HG03521 (cell line): Measurements from ENCODE around the gene GMCL2.

Source experiments
- ATAC-seq: cut with Tn5 transposase; IDR thresholded peaks from one replicate; pipeline ENCODE4 v1.9.1; 2021; ENCODE audit warnings: mild to moderate bottlenecking, moderate library complexity; ENCODE audit not compliant: unreplicated experiment

GMCL2 gene

DNA sequence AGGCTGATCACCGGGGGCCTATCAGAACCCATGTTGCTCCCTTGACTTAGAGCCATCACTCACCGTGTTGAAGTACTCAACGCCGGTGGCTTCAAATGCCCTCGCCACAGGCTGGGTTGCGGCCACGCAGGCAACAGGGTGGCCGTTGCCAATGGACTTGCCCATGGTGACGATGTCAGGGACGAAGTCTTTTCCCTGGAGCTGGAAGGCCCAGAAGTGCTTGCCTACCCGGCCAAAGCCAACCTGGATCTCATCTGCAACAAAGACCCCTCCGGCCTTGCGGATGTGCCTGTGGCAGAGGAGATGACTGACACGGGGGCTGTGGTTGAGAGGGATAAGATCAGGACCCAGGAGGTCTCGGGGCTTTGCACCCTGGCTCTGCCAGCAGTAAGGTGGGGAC, 35.1 kb upstream of the GMCL2 start:
- ATAC-seq, result no peak

DNA sequence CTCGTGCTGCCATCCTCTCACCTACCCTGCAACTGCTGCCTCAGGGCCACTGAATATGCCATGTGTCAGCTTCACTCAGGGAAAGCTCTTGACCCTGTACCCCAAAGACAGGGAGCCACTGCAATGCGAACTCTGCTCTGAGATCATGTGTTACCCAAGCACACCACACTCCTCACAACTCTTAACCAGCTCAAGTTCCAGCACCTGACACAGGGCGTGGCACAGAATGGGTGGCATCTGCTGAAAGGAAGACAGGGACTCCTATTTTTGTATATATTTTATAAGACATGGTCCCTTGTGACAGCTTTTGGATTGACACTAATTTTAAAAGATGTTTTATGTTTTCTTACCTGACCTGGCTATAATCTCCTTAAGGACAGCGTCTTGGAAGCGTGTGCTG, 34.7 kb upstream of the GMCL2 start:
- no peak for ATAC-seq

DNA sequence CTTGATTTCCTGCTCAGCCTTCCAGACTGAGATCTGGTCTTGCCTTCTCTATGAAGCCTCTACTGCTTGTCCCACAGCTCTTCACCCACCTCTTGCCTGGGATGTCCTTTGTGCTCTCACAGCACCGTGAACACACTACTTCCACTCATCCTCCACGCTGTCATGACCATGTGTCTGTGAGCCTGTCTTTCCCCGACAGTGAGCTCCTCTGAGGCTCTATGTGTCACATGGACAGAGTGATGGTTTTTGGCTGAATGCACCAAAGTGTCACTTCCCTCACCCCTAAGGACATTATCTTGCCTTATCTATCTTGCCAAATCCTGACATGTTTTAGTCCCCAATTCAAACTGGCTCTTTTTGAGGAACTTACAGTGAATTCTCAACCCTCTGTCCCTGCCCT, 34.1 kb upstream of the GMCL2 start:
- no peak for ATAC-seq

DNA sequence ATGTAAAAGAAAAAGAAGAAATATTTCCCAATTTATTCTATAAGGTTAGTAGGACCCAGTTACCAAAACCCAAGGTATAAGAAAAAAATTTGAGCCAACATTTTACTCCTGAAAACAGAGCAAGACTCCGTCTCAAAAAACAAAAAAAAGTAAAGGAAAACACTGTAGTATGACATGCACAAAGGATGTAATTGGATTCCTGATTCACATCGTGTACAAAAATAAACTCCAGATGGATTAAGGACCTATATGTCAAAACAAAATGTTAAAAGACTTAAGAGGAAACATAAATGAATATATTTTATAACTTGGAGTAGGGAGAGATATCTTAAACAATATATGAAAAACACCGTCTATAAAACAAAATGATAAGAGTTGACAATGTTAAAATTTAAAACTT, 31.7 kb upstream of the GMCL2 start:
- ATAC-seq, result no peak

DNA sequence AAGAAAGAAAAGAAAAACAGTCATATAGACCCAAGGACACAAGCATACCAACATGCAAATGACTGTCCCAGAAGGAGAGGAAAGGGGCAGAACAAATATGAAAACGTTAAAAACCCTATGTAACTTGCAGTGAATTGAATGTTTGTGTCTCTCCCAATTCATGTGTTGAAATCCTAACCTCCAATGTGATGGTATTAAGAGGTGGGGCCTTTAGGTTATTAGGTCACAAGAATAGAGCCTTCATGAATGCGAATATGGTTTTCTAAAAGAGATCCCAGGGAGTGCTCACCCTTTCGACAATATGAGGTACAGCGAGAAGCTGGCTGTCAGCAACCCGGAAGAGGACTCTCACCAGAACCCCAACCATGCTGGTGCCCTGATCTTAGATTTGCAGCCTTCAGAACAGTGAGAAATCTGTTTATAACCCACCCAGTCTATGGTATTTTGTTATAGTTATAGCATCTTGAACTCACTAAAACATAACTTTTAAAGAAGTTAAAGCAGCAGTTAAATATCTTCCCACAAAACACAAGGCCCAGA, 31.1 kb upstream of the GMCL2 start:
- ATAC-seq, result no peak

DNA sequence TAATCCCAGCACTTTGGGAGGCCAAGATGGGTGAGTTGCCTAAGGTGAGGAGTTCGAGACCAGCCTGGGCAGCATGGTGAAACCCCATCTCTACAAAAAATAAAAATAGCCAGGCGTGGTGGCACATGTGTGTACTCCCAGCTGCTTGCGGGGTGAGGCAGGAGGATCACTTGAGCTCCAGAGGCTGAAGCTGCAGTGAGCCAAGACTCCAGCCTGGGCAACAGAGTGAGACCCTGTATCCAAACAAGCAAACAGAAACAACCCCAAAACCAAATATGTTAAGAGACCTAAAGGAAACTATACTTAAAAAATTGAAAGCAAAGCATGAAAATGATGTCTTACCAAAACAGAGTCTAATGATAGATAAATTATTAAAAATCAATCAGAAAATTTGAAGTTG, 29.6 kb upstream of the GMCL2 start:
- no peak for ATAC-seq

DNA sequence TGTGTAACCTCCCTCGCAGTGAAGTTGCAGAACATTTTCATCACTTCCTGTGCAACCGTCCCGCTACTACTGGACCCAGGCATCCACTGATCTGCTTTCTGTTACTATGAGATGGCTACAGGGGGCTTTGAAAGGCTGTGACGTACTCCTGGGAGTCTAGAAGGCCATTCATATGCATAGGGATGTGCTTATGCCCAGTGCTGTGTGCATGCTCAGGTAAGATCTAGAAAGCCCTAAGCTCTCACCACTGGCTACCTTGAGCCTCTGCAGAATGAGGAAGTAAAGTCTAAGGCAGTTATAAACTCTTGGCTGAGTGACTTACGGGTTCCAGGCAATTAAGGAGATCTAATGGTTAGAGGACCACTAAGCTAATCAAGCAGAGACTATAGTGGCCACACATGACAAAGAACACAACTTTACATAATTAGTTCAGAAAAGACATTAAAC, 28.9 kb upstream of the GMCL2 start:
- ATAC-seq, result no peak

DNA sequence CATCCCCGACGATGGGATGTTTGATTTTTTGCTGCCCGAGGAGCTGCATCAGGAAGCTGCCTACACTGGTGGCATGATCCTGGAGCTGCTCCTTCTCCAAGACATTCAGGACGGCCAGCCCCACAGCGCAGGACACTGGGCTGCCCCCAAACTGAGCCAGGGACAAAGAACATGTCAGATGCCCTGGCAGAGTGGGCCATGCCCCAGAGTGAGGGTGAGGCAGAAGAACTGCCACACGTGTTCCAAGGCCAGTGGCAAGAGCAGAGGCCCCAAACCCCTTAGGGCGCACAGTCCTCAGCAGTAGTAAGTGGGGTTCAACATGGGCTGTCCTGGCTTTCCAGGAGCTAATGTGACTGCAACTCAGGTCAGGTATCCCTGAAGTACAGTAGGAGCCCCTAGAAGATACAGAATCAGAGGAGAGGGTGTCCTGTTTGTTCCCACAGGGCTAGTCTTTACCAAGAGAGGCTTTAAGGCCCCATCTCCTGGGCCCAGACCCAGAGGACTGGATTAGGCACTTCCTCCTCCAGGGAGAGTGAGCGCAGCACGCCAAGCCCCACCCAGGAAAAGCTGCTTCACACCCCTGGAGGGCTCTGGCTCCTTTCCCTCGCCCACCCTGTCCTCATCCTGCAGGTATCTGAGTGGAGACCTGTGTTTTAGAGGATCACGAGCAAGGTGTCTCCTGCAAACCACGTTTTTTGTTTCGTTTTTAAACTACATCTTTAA, 28.3 kb upstream of the GMCL2 start:
- ATAC-seq, result no peak

DNA sequence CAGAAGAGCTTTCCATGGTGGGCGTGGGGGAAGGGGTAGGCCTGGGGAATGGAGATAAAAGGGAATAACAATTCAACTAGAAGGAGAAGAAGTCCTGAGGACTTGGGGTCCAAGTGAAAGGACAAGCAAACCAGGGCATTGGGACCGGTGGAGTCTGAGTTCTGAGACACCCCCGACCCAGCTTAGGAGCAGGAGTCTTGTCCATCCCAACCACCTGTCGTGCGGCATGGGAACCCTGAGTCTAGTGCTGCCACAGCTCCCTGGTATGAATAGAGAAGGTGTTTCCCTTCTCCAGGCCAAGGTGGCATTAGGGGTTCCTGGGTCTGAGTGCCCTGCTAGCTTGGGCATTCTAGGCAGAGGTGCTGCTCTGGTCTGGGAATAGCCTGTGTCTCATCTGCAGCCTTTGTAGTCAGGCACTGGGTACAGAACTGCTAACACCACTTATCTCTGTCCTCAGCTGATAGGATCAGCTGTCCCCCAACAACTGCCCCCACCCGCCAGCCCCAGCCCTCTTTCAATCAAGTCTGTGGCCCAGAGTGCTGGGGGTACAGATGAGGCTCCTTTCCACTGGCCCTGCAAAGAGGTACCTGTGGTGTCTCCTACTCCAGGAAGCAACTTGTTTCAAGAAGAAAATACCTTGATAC, 27.1 kb upstream of the GMCL2 start:
- no peak for ATAC-seq

DNA sequence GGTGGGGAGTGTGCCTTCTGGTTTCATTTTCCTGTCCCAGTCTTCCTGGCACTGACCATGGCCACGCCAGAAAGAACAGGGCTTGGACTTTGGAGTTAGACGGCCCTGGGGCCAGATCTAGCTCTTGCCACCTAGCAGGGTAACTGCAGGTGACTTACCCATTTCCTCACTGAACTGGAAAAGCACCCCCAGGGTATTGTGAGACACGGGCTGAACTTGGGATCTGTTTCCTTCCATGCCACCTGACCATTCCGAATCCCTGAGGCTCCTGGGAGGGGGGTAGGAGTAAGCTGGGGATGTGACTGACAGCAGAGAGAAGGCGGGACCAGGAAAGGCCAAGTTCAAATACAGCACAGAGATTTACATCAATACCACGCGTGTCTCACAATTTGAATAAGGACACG, 26.6 kb upstream of the GMCL2 start:
- no peak for ATAC-seq

DNA sequence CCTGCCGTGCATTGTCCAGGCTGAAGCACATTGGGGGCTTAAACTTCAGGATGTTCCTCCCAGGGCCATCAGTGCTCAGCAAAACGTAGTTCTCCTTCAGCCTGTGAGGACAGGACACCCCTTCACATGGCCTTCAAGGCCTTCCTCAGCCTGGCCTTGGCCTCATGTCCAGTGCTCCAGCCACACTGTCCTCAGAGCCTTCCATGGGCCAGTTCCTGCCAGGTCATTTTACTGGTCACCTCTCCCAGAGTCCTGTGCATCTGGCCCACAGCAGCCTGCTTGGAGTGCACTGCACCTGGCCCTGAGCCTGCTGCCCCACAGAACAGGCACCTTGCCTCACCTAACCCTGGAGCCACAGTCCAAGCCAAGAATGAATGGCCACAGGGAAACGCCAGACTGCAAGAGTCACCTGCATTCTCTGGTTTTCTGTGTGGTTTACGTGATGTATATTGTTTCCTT, 25.9 kb upstream of the GMCL2 start:
- no peak for ATAC-seq

DNA sequence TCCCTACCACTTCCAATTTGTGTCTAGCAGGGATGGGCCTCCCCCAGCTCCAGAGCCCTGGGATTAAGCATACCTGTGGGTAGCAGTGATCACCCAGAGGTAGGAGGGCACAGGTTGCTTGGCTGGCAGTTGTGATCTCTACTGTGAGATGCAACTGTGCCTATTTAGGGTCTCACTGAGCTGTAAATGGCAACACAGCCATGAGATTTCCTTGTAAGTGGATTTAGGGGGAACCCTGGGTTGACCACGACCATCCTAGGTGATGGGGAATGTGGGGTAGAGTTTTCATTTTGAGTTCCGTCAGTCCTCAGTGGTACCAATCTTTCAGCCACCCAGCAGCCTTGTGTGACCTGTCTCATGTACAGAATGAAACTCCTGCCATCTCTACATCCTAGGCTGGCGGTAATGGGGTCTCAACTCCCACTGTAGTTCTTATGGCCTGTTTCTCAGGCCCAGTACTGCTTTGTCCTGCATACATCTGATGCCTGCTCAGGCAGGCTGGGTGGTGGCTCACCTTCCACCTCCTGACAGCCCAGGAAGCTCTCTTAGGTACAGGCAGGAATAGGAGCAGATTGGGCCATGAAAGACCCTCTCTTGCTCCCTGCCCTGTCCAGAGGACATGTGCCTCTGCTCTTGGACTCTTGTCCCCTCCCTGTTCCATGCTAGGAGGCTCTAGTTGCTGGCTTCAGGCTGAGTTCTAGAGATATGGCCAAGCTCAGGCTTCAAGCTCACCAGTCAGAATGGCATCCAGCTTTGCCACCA, 25.3 kb upstream of the GMCL2 start:
- no peak for ATAC-seq

DNA sequence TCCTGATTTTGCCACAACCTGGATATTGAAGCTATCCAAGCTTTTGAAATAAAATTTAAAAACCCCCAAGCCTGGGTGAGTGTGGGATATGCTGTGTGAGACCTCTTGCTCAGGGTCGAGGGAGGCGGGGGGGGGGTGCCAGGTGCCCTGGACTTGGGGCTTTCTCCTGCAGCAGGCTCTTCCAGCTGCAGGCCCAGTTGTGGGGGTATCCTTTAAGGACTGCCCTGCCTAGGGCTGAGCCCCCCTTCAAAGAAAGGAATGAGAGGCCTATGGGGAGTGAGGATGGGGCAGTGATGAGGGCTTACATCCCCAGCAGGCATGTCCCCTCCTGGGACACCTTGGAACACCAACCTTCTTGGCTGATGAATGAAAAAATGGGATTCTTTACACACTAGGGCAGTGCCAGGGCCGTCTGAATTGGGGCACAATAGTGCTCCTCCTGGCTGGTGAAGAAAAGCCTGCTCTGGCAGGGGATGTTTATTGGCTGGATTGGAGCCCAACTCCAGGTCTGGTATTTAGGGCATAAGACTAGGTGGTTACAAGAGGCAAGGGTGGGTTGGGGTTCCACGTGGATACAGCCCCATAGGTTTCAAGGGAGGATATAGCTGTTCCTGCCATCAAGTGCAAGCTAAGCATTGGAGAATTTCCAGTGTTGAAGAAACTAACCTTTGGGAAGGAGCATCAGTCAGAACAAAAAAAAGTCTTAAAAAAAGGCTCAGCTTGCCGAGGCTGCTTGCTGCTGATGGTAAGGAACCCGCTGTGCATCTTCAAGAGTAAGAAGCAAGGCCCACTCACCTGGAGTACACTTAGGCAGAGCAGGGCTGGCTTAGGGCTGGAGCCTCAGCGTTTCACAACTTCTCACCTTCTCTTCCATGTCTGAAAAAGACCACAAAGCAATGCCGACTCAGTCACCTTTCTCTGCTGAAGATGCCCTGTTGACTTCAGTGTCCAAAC, 24.2 kb upstream of the GMCL2 start:
- no peak for ATAC-seq

DNA sequence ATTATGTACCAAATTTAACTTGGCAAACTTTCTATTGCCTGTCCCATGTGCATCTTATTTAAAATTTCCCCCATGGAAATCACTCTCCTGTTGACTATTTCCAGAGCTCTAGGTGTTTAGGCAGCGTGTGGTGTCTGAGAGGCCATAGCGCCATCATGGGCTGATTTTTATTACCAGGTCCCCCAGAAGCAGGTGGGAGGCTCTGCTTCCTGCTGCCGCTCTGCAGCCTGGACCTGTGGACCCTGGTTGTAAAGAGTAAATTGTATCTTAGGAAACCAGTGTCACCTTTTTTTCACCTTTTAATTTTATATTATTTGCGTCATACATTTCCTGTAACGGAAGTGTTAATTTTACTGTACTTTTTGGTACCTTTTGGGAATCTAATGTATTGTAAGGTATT, 23.5 kb upstream of the GMCL2 start:
- no peak for ATAC-seq

DNA sequence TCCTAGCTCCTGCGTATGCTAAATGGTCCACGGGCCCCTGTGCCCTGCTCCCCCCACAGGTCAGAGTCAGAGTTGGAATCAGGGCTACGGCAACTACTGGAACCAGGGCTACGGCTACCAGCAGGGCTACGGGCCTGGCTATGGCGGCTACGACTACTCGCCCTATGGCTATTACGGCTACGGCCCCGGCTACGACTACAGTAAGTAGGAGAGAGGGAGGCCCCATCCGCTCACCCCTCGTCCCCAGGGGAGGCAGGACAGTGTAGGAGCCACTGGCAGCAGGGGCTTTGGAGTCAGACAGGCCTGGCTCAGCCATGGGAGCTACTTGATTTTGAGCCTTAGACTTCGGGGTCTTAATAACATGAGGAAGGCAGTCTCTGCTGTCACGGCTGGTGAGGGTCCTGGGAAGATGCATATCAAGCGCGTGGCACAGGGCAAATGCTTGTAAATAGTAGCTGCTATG, 22.9 kb upstream of the GMCL2 start:
- ATAC-seq, result no peak

DNA sequence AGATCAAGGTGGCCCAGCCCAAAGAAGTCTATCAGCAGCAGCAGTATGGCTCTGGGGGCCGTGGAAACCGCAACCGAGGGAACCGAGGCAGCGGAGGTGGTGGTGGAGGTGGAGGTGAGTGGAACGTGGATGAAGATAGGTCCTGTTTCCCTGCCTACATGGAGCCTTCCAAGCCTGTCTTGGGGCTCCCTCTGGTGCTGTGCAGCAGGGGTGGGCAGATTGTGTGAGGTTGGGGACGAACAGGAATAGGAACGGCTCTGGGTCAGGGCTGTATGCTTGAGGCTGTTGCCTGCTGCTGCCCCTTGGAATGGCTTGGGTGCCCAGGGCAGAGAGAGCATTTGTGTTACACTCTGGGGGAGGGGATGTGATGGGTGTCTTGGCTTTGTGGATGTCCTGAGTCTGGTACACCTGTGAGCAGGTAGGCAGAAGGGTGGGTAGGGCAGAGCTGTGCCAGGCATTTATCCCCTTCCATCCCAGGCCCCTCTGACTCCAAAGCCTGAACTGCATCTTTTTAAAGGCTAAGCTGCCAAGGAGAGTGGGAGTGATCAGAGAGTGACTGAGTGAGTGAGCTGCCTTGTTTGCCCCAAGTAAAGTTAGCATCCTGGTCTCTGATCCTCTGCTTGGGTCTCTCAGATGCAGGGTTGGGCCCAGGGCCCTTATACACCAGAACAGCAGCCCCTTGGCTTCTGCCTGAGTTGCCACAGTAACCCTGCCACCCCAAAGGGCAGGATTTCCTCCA, 22.3 kb upstream of the GMCL2 start:
- ATAC-seq, result no peak

DNA sequence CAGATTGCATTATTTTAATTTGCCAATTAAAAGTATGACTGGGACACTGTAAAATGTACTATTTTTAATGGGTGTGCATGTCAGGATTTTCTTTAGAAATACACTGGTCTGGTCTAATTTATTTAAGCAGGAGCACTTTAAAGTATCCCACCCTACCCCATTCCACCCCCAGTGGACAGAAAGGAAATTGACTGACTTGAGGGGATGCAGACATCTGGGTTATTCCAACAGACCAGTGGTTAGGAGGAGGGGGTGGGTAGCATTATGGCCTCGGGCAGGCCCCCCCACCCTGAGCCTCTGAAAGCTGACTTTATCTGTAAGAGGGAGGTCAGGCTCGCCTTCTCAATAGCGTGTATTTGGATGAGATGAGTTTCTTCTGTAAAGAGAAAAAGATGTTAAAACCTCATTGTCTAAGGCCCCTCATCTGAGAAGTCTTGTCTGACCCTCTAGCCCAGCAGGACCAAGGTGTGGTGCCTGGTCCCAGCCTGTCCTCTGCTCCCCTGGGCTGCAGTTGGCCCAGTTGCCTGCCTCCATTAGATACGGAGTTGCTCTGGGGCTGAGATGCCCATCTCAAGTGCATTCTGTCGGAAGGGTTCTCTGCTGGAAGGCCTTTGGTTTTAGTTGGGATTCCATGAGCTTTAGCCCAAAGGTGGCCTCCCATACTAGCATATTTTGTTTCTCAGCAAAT, 21.5 kb upstream of the GMCL2 start:
- no peak for ATAC-seq

DNA sequence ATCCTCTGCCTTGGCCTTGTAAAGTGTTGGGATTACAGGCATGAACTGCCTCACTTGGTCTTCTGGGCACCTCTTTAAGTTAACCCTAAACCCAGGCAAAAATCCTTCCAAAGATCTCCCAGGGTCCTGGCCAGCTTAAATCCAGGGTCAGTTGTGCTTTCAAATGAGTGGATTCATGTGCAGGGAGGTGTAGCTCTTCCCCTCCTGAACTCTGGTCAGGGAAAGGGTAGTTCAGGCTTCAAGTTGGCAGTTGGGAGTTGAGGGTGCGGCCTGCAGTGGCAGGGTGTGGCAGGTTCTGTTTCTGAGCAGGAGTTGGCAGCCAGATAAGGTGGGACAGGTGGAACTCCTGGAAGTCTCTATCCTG, 20.7 kb upstream of the GMCL2 start:
- ATAC-seq, result no peak

DNA sequence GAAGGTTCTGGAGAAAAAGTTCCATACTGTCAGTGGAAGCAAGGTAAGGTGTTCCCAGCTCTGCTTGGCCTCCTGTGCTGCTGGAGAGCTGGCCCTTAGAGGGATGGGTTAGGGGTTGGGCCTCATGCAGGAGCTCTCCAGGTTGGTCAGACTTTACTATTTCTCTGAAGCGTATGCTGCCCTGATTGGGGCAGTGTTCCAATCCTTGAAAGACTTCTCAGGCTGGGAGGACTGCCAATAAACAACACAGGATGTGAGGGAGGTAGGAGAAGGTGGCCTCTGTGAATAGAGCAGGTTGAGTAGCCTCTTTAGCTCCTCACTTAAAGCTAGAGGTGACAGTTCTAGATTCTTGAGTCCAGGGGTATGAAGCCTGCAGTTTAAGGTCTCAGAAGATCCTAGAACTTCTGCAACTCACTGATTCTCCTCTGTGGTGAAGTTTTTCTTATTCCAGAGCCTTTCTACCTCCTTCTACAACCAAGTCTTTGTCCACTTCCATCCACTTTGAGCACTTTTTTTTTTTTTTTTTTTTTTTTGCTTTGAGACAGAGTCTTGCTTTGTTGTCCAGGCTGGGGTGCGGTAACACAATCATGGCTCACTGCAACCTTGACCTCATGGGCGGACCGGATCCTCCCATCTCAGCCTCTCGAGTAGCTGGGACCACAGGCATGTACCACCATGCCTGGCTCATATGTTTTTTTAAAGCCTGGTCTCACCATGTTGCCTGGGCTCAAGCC, 20.2 kb upstream of the GMCL2 start:
- ATAC-seq, result no peak
